ENCODE data around the gene STKLD1.
A peak's percentile ranks its signal among the peaks of the same experiment; 100 is the strongest.

DNA sequence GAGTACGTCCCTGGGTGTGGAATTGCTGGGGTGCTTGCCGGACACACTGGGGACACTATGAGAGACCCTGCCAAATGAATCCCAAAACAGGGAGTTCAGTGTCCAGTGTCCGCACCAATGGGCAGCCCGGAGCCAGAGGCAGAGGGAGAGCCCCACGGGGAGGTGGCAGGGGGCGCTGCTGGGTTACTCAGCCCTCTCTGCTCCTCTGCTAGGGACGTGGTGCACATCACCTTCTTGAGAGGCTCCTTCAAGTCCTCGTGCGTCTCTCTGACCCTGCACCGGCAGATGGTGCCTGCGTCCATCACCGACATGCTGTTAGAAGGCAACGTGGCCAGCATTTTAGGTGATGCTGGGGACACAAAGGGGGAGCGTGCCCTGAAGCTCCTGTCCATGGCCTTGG, 20.8 kb downstream of the STKLD1 start:
- TF ChIP-seq, protein P1, sequence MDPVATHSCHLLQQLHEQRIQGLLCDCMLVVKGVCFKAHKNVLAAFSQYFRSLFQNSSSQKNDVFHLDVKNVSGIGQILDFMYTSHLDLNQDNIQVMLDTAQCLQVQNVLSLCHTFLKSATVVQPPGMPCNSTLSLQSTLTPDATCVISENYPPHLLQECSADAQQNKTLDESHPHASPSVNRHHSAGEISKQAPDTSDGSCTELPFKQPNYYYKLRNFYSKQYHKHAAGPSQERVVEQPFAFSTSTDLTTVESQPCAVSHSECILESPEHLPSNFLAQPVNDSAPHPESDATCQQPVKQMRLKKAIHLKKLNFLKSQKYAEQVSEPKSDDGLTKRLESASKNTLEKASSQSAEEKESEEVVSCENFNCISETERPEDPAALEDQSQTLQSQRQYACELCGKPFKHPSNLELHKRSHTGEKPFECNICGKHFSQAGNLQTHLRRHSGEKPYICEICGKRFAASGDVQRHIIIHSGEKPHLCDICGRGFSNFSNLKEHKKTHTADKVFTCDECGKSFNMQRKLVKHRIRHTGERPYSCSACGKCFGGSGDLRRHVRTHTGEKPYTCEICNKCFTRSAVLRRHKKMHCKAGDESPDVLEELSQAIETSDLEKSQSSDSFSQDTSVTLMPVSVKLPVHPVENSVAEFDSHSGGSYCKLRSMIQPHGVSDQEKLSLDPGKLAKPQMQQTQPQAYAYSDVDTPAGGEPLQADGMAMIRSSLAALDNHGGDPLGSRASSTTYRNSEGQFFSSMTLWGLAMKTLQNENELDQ (tag by site-specific recombination; IDR thresholded peaks at IDR 0.05; ENCODE audit: low read depth) = no peak
- no peak for TF ChIP-seq ZFP37 (tag by site-specific recombination; IDR thresholded peaks at IDR 0.05)
- TF ChIP-seq, protein P2, sequence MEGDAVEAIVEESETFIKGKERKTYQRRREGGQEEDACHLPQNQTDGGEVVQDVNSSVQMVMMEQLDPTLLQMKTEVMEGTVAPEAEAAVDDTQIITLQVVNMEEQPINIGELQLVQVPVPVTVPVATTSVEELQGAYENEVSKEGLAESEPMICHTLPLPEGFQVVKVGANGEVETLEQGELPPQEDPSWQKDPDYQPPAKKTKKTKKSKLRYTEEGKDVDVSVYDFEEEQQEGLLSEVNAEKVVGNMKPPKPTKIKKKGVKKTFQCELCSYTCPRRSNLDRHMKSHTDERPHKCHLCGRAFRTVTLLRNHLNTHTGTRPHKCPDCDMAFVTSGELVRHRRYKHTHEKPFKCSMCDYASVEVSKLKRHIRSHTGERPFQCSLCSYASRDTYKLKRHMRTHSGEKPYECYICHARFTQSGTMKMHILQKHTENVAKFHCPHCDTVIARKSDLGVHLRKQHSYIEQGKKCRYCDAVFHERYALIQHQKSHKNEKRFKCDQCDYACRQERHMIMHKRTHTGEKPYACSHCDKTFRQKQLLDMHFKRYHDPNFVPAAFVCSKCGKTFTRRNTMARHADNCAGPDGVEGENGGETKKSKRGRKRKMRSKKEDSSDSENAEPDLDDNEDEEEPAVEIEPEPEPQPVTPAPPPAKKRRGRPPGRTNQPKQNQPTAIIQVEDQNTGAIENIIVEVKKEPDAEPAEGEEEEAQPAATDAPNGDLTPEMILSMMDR (tag by site-specific recombination; IDR thresholded peaks at IDR 0.05) = peak; percentile 34; the same call in 1 of the 2 replicates
- TF ChIP-seq, protein P3, sequence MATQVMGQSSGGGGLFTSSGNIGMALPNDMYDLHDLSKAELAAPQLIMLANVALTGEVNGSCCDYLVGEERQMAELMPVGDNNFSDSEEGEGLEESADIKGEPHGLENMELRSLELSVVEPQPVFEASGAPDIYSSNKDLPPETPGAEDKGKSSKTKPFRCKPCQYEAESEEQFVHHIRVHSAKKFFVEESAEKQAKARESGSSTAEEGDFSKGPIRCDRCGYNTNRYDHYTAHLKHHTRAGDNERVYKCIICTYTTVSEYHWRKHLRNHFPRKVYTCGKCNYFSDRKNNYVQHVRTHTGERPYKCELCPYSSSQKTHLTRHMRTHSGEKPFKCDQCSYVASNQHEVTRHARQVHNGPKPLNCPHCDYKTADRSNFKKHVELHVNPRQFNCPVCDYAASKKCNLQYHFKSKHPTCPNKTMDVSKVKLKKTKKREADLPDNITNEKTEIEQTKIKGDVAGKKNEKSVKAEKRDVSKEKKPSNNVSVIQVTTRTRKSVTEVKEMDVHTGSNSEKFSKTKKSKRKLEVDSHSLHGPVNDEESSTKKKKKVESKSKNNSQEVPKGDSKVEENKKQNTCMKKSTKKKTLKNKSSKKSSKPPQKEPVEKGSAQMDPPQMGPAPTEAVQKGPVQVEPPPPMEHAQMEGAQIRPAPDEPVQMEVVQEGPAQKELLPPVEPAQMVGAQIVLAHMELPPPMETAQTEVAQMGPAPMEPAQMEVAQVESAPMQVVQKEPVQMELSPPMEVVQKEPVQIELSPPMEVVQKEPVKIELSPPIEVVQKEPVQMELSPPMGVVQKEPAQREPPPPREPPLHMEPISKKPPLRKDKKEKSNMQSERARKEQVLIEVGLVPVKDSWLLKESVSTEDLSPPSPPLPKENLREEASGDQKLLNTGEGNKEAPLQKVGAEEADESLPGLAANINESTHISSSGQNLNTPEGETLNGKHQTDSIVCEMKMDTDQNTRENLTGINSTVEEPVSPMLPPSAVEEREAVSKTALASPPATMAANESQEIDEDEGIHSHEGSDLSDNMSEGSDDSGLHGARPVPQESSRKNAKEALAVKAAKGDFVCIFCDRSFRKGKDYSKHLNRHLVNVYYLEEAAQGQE (tag by site-specific recombination; IDR thresholded peaks at IDR 0.05) = no peak
- no peak for TF ChIP-seq SCRT2 (tag by site-specific recombination; IDR thresholded peaks at IDR 0.05)
- TF ChIP-seq KLF9 (tag by site-specific recombination; IDR thresholded peaks at IDR 0.05; ENCODE audit: low read depth) = no peak
- TF ChIP-seq HOXA7 (CRISPR knock-in tag; IDR thresholded peaks at IDR 0.05; ENCODE audit: borderline replicate concordance) = no peak
- no peak for TF ChIP-seq MZF1 (tag by site-specific recombination; IDR thresholded peaks at IDR 0.05; ENCODE audit: borderline replicate concordance)
- no peak for TF ChIP-seq ZNF530 (tag by site-specific recombination; IDR thresholded peaks at IDR 0.05; ENCODE audit: low read depth)
- TF ChIP-seq ZBTB21 (tag by site-specific recombination; IDR thresholded peaks at IDR 0.05) = no peak
